RWPE1 (cell line): Measurements from ENCODE around the gene NDEL1.

ENCODE experiments used
- CTCF ChIA-PET: fragments of 350-600 bp; sonication (Branson Sonifier 250); formaldehyde crosslinking; extraction: SDS; loops from one replicate; lab custom pipeline; 2021; lab: Yijun Ruan, JAX
- POLR2A ChIA-PET: fragments of 400-600 bp; formaldehyde crosslinking; extraction: SDS; loops from one replicate; lab custom pipeline; 2020; ENCODE audit warnings: antibody characterized with exemption; ENCODE audit not compliant: low non-redundant PET; lab: Yijun Ruan, JAX
- DNase-seq: peaks from one replicate; pipeline ENCODE4 v3.0.0; 2012; ENCODE audit warnings: low spot score
- H3K27ac ChIP-seq: fragments of 450-650 bp; 2 replicates; pipeline ENCODE4 v1.5.1; 2017
- TF ChIP-seq, protein P1 (sequence below): fragments of 450-650 bp; conservative IDR thresholded peaks from 2 replicates; pipeline ENCODE4 v1.5.1; 2017; ENCODE audit warnings: low read depth, mild to moderate bottlenecking

The NDEL1 gene

DNA sequence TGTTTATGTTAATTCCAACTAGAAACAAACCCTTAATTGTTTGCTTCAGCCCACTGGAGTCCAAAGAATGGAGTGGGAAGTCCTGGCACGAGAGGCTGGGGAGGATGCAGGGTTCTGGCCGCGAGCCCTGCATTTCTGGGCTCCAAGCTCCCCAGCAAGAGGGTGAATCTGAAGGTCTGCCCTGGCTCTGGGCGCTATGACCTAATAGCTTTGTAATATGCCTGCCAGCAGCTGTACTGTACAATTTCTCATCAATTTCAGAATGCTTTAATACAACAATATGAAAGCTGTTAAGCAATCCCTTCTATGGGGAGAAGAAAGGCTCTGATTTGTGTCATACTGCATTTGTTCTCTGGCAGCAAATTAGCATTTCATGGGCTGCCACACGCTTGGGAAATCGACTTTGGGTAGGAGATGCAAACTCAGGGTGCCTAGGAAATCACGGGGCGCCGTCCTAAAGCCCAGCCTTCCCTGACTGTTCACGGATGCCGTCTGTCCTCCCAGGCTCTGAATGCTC is 43.8 kb downstream of the NDEL1 start:
- peak overlapping the region; percentile 17; the same call in 1 of the 2 replicates for H3K27ac ChIP-seq
- CTCF ChIA-PET = no interaction called here
- TF ChIP-seq, protein P1, sequence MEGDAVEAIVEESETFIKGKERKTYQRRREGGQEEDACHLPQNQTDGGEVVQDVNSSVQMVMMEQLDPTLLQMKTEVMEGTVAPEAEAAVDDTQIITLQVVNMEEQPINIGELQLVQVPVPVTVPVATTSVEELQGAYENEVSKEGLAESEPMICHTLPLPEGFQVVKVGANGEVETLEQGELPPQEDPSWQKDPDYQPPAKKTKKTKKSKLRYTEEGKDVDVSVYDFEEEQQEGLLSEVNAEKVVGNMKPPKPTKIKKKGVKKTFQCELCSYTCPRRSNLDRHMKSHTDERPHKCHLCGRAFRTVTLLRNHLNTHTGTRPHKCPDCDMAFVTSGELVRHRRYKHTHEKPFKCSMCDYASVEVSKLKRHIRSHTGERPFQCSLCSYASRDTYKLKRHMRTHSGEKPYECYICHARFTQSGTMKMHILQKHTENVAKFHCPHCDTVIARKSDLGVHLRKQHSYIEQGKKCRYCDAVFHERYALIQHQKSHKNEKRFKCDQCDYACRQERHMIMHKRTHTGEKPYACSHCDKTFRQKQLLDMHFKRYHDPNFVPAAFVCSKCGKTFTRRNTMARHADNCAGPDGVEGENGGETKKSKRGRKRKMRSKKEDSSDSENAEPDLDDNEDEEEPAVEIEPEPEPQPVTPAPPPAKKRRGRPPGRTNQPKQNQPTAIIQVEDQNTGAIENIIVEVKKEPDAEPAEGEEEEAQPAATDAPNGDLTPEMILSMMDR = no peak
- POLR2A ChIA-PET = interaction anchor here (0.6 kb wide), 1 partner anchor 95 kb away, joined by 7 read pairs; no protein-coding TSS in a partner anchor
- no peak for DNase-seq

DNA sequence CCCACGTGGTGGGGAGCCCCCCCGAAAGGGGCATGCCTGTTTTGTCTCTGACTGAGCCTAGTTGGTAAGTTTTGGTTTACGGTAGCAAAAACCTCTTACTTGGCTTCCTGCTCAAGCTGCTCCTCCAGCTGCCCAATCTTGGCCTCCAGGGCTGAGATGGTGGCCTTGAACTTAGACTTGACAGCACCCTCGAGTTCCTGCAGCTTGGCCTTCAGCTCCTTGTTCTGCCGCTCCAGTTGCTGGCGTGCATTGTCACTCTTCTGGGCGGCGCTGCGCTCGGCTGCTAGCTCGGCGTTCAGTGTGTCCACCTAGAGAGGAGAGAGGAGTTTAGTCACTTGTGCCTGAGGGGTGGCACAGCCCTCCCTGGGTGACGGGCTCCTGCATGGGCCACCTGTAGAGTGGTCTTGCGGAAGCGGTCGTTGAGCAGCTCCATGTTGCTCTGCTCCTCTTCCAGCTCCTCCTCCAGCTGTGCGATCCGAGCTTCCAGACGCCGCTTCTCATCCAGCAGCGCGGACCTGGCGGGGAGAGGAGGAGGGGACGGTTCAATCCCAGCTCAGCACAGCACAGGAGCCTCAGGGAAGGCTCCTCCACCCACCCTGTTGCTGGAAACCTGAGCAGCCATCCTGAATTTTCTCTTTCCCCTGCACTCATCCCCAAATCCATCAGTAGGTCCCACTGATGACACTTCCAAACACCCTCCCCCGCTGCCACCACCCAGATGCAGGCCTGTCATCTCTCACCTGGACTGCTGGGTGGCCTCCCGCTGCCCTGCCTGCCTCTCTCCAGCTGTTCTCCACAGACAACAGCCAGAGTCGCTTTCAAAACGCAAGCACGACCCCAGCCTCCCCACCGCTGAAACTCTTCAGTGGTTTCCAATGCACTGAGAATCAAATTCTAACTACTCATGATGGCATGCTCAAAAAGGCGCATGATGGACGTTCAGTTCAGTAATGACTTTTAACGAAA is 44.6 kb downstream of the NDEL1 start:
- POLR2A ChIA-PET = interaction anchor here (0.6 kb wide), 2 partner anchors 96 to 306 kb away, joined by 3 to 7 read pairs; no protein-coding TSS in a partner anchor
- no peak for DNase-seq
- H3K27ac ChIP-seq = peak overlapping the region; percentile 17; the same call in 1 of the 2 replicates
- TF ChIP-seq, protein P1 = no peak
- CTCF ChIA-PET = interaction anchor here (0.7 kb wide), 1 partner anchor 415 kb away, joined by 3 read pairs; no protein-coding TSS in a partner anchor

DNA sequence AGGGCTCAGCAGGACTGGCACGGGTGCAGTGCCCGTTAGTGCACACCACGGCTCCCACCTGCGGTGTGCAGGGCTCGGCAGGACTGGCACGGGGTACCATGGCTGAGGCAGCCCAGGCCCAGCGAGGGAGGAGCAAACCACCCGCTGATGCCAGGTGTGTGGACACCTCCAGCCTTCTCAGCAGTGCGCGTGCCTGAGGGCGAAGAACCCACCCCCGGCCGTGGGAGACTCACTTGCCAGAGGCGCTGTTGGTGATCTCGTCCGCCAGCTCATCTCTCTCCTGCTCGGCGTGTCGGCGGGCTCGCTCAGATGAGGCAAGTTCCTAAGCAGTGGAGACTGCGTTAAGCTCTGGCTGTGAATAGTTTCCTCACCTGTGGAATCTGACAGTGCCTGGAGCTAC is 45.4 kb downstream of the NDEL1 start:
- ChIA-PET CTCF (interaction anchor here (0.5 to 0.7 kb wide), 2 partner anchors 9 to 416 kb away, joined by 3 read pairs; no protein-coding TSS in a partner anchor), POLR2A (interaction anchor here (0.6 kb wide), 1 partner anchor 305 kb away, joined by 3 read pairs; no protein-coding TSS in a partner anchor)
- TF ChIP-seq, protein P1 = no peak
- no peak overlapping the region for H3K27ac ChIP-seq
- DNase-seq = no peak

DNA sequence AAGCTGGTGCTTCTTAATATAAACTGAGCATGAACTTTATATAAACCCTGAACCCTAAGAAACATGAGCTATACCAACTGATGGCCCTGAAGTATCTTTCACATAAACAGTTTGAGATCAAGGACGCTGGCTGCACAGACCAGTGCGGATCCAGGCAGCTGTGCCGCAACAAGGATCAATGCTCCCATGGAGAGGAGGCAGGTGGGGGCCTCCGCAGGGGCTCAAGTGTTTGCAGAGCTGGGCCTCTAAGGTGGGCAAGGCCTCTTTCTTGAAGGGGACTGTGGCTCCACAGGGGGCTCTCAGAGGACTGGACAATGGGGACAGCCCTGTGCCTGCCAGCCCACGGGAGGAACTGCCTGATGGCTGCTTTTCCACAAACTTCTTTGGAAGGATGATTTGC is 46.0 kb downstream of the NDEL1 start:
- TF ChIP-seq, protein P1 = no peak
- no peak overlapping the region for H3K27ac ChIP-seq
- POLR2A ChIA-PET = no interaction called here
- DNase-seq = no peak
- CTCF ChIA-PET = interaction anchor here (0.5 to 0.6 kb wide), 2 partner anchors 10 to 32 kb away, joined by 3 read pairs; no protein-coding TSS in a partner anchor

DNA sequence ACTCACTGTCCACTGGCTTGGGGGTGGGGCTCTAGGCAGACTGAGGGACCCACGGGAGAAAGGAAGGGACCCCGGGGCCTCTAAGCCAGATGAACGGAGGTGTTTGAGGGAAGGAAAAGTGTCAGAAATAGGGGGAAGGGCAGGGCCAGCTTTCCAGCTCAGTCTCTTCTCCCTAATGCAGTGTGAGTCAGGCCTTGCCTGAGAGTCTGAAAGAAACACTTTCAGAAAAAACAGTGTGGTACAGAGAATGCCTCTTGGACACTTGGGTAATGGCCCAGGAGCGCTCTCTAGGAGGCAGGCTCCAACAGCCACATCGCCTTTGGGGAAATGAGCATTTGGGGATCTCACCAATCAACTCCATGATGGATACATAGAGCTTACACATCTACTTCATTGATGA is 46.9 kb downstream of the NDEL1 start:
- ChIA-PET POLR2A (interaction anchor here (0.5 kb wide), 1 partner anchor 148 kb away, joined by 3 read pairs; the partner anchor contains the start of gene MYH10), CTCF (no interaction called here)
- no peak for DNase-seq
- no peak overlapping the region for H3K27ac ChIP-seq
- TF ChIP-seq, protein P1 = no peak

DNA sequence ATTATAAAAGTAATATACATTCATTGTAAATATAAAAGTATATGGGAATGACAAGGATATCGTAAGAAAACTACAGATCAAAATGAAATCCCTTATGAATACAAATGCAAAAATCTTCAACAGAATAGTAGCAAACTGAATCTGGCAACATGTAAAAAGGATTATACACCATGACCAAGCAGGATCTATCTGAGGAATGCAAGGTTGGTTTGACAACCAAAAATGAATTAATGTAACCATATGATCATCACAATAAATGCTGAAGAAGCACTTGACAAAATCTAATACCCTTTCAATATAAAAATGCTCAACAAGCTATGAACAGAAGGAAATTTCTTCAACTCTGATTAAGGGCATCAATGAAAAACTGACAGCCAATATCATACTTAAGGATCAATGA is 48.8 kb downstream of the NDEL1 start:
- TF ChIP-seq, protein P1 = no peak
- H3K27ac ChIP-seq = no peak overlapping the region
- DNase-seq = no peak
- ChIA-PET CTCF (no interaction called here), POLR2A (no interaction called here)
